Non-pigmented ciliary epithelial cell (primary cell): ENCODE results near the gene SDF2.
A peak's percentile ranks its signal among the peaks of the same experiment; 100 is the strongest.
"Not testable (repeated sequence)": the region's sequence is repeated elsewhere in the genome, so short reads cannot be mapped to it uniquely, and the experiment has no call there.

Experiments used
- DNase-seq: peaks from one replicate; pipeline ENCODE4 v3.0.0-alpha.2; 2010; ENCODE audit warnings: low read depth

SDF2 gene

DNA sequence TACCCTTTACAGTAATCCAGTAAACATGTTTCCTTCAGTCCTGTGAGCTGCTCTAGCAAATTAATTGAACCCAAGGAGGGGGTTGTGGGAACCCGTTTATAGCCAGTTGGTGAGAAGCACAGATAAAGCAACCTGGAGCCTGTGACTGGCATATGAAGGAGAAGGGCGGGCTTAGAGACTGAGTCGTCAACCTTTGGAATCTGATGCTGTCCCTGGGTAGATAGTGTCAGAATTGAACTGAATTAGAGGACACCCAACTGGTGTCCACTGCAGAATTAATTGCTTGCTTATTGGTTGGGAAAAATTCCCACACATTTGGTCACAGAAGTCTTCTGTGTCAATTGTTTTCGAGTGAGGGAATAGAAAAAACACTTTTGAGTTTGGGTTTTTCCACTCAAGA is 34.9 kb downstream of the SDF2 start:
- no peak for DNase-seq

DNA sequence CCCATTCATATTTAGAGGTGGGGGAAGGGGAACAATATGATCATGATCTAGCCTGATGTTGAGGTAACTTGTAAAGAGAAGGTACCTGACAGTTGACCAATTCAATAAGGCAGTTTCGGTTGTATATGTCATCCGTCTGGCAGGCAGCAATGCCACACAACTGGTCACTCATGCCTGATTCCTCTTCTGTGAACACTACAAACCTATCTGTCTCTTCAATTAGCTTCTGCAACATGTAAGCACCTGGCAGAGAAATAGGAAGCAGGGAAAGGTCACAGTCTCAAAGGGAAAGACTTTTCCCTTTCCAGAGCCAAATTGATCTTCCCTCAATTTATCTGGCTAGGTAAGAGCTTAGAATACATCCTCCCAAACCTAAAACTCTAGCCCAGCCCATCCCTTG is 37.6 kb downstream of the SDF2 start:
- DNase-seq, result no peak

DNA sequence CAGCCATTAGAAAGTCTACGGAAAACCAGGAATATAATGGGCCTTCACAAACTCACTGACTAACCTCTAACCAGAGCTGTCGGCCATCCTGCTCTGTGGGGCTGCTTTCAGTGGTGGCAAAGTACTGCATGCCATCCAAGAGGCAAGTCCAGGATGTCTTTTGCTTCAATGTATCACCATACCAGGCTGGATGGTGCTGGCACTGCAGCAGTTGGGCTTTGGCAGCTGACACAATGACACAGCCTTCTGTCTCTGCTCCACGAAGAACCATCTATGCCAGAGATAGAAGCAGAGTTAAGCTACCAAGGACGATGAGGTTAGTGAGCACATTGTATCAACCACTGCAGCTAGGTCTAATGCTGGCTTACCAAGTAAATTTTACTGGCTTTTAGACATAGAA is 38.0 kb downstream of the SDF2 start:
- no peak for DNase-seq

DNA sequence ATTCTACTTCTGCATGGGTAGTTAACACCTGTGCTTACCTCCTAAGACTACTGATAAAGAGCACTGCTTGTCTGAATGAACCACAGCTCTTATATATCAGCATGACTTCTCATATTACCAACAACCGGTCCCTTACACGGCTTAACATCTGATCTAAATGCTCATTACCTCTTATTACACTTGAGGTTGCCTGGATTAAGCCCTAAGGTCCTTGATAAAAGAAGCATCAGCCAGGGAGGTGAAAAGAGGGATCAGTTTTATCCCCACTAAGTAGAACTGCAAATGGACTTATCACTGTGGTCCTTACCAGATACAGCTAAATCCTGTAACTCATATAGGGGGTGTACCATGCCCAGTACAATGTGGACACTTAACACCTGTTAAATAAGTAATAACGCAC is 39.5 kb downstream of the SDF2 start:
- DNase-seq, result no peak

DNA sequence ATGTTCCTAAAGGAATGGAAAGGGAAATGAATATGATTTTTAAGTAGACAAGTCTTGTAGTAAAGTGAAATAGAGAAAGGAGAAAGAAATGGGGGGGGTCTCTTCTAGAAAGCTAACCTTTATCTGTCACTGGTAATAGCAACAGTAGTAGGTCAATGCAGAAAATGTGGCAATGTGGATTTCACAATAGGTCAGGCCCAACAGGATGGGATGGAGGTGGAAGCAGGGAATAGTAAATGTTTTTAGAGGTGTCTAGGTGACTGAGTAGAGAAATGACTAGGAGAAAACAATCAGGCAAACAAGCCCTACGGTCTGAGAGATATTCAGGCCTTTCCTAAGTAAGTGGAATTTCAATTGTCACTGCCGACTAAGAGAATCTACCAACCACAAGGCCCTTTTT is 41.7 kb downstream of the SDF2 start:
- DNase-seq, result no peak

DNA sequence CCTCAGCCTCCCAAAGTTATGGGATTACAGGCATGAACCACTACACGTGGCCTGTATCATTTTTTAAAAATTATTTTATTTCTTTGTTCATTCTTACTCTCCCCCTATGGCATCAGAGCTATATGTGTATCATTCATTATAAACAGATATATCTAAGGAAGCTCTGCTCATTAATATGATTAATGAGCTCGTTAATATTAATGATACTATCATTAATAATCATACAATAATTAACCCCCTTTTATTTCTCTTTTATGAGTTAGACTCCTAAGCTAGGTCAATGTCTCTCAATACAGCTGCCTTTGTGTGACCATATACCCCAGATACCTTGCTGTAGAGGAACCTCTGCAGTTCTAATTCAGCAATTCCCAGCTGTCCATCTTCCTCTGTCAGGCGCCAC is 43.2 kb downstream of the SDF2 start:
- DNase-seq, result no peak

DNA sequence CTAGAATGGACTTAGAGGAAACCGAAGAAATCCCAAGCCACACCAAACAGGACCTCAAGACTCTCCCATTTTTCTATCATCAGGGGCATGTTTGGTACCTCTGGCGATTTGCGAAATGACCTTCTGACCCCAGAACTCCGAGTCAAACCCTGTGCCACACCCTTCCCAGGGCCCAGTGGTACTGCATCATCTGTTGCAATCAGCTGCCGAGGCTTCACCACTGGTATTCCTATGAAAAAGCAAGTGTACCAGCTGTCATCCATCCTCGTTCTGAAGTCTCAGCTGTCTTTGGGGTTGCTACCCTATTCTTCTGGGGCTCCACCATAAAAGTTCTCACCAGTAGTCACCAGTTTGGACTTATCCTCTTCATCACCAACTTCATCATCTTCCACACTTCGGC is 45.4 kb downstream of the SDF2 start:
- DNase-seq, result no peak

DNA sequence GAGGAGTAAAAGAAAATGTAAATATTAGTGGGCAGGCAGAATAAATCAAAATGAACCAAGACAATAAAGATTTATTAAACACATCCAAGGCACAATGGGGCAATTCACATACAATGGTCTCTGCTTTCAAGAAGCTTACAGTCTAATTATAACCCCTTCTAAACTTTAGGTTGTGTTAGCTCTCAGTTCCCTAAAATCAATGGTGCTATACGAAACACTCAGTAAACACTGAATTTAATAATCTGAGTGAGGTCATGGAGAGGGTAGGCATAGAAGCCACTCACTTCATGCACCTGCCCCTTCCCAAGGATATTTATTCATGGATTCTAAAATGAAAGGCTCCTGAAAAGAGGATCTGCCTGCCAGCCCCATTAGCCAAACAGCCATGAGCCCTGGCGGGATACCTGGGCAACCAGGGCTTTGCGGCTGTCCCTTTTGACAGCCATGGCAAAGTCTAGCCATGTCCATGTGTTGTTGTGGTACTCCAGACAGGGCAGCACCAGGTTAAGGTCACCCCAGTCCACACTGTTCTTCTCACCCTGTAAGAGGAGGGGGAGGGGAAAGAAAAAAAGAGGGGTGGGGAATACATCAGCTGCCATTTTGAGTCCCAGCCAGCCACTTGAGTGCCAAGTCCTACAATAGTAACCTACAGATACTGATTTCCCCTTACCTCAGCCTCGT is 46.3 kb downstream of the SDF2 start:
- no peak for DNase-seq

DNA sequence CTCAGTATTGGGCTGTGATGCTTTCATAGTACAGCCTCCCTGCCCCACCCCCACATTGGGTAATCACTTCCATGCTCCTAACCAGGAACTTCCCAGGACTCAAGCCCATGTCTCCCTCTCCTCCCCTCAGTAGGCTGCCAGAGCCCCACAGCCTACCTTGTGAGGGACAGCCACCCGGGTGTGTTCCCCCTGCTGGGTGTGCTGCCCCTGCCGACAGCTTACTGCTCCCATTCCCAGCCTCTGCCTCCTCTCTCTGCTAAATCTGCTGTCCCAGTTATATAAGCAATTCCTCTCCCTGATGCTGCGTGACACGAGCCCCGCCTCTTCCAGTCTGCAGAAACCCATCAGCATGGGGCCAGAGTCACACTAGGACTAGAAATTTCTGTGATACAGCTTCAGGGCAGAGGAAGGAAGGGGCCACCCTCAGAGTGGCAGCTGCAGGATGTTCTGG is 47.8 kb downstream of the SDF2 start, which contains the start of gene RSKR:
Gene RSKR, minus strand, starts transcription at position 255 of the 451 bp plus-strand sequence. Its CDS starts 24 bp downstream, at position 231.
- DNase-seq, result no peak

DNA sequence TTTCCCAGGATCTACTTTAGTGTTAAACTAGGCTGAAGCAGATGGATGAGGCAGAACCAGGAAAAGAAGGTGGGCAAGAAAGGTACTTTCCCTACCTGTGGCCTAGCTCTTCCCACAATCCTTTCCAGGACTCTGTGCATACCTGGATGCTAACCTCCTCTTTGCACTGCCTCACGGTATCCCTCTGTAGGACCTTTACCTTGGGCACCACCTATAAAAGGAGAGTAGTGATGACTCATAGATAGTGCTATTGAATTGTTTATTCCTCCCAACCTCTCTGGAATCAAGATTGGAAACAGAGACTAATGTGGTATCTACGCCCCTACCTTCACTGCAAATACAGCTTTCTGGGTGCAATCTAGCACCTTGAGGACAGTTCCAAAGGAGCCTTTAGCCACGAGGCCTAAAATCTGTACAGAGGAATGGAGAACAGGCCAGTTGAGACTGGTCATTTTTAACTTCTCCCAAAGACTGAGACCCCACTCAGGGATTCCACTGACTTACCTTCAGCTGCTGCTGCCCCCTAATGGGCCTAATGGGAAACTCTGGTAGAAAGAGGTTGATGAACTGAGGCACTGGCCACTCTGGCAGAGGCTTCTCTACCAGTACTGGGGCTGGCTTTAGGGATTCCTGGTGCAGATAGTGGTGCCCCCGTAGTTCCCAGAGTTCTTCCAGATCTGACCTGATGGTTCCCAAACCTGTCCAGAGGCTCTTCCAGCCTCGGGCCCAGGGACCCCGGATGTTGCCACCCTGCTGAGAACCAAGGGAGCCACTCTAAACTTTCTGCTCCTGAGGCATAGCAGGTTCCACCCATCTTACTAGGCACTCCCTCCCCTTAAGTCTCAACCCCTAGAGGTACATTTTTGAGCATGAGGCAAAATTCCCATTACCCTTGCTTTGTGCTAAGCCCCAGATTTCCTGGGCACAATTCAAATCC is 48.5 kb downstream of the SDF2 start:
- peak; percentile 4 for DNase-seq

DNA sequence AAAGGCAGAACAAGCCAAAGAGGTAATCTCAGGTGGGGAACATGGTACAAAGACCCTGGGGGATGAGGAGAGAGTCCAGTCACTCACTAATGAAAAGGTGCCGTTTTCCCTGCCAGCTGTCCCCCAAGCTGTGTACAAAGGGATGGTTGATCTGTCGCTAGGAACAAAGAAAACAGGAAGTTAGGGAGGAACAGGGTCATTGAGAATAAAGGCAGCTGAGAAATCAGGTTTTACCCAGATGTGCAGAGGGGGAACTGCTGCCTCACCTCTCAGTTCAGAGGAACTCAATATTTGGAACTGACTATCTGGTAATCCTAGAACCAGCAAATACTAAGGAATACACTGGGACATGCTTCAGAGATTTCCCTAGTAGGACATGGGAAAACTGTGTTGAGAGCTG is 49.2 kb downstream of the SDF2 start:
- no peak for DNase-seq

DNA sequence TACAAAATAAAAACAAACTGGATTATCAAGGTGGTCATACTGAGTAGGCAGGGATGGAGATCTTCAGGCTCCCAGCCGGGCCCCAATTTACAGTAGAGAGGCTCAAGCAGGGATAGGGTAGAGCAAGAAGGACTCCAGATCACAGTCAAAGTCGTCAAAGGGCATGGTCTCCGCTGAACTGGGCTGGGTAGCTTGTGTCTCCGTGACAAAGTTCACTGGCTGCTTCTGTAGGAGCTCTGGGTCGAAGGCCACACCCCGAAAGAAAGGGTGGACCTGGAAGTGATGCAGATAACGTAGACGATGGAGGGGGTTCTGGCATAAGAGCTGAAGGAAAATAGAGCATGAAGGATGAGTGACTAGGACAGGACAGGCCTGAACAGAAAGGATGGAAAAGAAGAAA is 51.3 kb downstream of the SDF2 start:
- DNase-seq, result no peak

DNA sequence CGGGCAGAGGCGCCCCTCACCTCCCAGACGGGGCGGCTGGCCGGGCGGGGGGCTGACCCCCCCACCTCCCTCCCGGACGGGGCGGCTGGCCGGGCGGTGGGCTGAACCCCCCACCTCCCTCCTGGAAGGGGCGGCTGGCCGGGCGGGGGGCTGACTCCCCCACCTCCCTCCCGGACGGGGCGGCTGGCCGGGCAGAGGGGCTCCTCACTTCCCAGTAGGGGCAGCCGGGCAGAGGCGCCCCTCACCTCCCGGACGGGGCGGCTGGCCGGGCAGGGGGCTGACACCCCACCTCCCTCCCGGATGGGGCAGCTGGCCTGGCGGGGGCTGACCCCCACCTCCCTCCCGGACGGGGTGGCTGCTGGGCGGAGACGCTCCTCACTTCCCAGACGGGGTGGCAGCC is 57.7 kb downstream of the SDF2 start:
- not testable (repeated sequence) for DNase-seq

DNA sequence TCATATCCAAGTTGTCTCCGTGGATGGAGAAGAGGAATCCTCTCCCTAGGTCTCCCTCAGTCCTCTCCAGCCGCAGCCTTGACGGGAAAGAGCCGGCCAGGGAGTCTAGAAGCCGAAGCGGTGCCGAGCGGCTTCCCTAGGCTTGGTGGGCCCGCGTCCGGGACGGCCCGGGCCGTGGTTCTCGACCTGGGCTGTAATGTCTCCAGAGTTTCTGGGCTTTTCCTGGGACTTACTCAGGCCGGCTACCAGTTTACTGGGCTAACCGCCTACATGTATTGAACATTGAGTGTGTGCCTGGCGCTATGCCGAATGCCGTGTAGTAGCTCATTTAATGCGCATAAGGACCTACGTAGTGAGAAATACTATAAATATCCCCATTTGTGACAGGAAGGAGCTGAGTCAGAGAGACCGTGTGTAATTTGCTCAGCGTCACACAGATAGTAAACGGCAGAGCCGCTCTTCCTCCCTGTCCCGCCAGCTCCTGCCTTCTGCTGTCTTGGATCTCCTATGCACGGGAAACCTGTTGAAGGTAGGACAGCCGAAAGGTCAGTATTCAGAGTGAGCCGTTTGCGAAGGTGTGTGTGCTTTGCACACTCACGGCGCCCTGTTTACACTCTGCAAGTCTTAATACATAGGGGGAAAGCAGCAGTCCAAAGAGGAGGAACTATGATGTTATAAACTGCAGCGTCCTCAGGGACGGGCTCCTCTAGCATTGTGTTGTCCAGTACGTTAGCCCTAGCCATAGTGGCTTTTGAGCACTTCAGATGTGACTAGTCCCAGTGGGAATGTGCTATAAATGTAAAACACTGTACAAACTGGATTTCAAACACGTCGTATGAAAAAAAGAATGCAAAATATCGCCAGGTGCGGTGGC is 62.2 kb downstream of the SDF2 start:
- peak; percentile 72 for DNase-seq

DNA sequence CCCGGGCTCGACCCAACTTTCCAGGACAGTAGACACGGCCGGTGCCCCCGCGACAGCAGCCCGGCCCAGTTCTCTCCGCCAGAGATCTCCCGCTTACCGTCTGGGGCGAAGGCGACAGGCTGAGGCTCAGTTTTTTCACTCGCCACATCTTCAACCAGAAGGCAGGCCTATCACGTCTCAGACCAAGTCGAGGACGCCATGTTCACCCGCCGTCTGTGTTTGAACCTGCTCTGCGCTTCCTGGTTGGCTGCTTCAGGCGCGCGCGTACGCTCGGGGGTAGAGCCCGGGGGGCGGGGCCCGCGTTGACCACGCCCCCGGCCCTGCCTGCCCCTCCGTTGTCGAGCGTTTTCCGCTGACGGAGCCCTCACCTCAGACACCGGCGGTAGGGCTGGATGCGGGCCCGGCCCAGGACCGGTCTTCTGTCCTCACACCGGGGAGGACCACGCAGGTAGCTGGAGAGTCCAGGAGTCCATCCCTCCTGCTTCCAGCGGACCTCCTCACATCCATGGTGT is 62.9 kb downstream of the SDF2 start, which contains the start of gene SPAG5:
Gene SPAG5, minus strand, starts transcription at position 227 of the 512 bp plus-strand sequence. Its CDS starts 79 bp downstream, at position 148.
- peak; percentile 57 for DNase-seq

DNA sequence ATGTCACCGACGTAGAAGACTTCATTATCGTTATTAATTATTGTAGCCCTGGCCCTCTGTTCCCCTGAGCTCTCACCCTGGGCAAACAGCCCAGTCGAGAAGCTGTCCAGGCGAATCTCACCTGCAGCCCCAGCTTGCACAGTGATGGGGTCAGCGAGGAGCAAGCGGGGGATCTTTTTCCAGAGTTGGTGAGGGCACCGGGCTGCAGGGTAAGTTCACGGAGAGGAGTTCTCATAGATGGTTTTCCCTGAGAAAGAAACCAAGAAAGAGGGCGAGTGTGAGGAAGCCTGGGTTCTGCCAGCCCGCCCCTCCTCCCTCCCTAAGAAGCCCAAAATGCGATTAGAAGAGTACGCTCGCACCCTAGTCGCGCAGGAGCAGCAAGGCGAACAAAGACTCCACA is 63.3 kb downstream of the SDF2 start:
- DNase-seq, result no peak
